AG08395 (cell line): ENCODE measurements around the gene RIN3.
A peak's percentile ranks its signal among the peaks of the same experiment; 100 is the strongest.

Experiments used
- DNase-seq: peaks from one replicate; pipeline ENCODE4 v3.0.0; 2012; ENCODE audit warnings: mixed read lengths, low spot score

The RIN3 gene

GRCh38 chr14:92646952-92647796 is 133.6 kb downstream of the RIN3 start:
- DNase-seq: peak; percentile 69

GRCh38 chr14:92647797-92648279 is 134.3 kb downstream of the RIN3 start:
- DNase-seq: peak; percentile 69

- no peak for DNase-seq
Observed at GRCh38 chr14:92649066-92649465, 135.5 kb downstream of the RIN3 start.

GRCh38 chr14:92649934-92650545 is 136.5 kb downstream of the RIN3 start:
- peak; percentile 82 for DNase-seq

GRCh38 chr14:92650581-92651105 is 137.1 kb downstream of the RIN3 start:
- DNase-seq: no peak

- no peak for DNase-seq
Observed at GRCh38 chr14:92651106-92651757, 137.7 kb downstream of the RIN3 start.

- no peak for DNase-seq
Observed at GRCh38 chr14:92651758-92652406, 138.3 kb downstream of the RIN3 start.

- no peak for DNase-seq
Observed at GRCh38 chr14:92652413-92653151, 139.0 kb downstream of the RIN3 start.

GRCh38 chr14:92653162-92653651 is 139.6 kb downstream of the RIN3 start:
- no peak for DNase-seq

GRCh38 chr14:92654239-92654901 is 140.8 kb downstream of the RIN3 start:
- DNase-seq: no peak

- no peak for DNase-seq
Observed at GRCh38 chr14:92655419-92656201, 142.0 kb downstream of the RIN3 start.

GRCh38 chr14:92656306-92657081 is 142.9 kb downstream of the RIN3 start:
- DNase-seq: no peak

GRCh38 chr14:92657457-92658142 is 144.0 kb downstream of the RIN3 start:
- no peak for DNase-seq

- no peak for DNase-seq
Observed at GRCh38 chr14:92658160-92658559, 144.6 kb downstream of the RIN3 start.

- no peak for DNase-seq
Observed at GRCh38 chr14:92658684-92659083, 145.1 kb downstream of the RIN3 start.

- DNase-seq: no peak
Observed at GRCh38 chr14:92659765-92660561, 146.4 kb downstream of the RIN3 start.

- no peak for DNase-seq
Observed at GRCh38 chr14:92660571-92660970, 147.0 kb downstream of the RIN3 start.

GRCh38 chr14:92663049-92663448 is 149.5 kb downstream of the RIN3 start:
- DNase-seq: no peak
